Mesothelial cell of epicardium (in vitro differentiated cells): ENCODE measurements around the gene TSPAN3. TPM values are rescaled to one million over a fixed set of nuclear protein-coding genes. Genes with fewer than 3 reads are reported as not detected.

Experiments used
- DNase-seq, 2 experiments: peaks; one replicate each; pipeline ENCODE4 v3.0.0; 2021; ENCODE audit warnings: low spot score in 2 of 2; ENCODE audit not compliant: unreplicated experiment in 2 of 2
- H3K27ac Mint-ChIP-seq: 2 replicates; pipeline ENCODE4 v1.8.0; 2021; ENCODE audit warnings: mixed read lengths
- H3K27me3 Mint-ChIP-seq: 2 replicates; pipeline ENCODE4 v1.8.0; 2021; ENCODE audit warnings: low read depth, mixed read lengths
- H3K36me3 Mint-ChIP-seq: 2 replicates; pipeline ENCODE4 v1.8.0; 2021; ENCODE audit warnings: mixed read lengths
- H3K4me1 Mint-ChIP-seq: 2 replicates; pipeline ENCODE4 v1.8.0; 2021; ENCODE audit warnings: mixed read lengths
- H3K4me3 Mint-ChIP-seq: 2 replicates; pipeline ENCODE4 v1.8.0; 2021; ENCODE audit warnings: mild to moderate bottlenecking, moderate library complexity, mixed read lengths
- H3K9me3 Mint-ChIP-seq: 2 replicates; pipeline ENCODE4 v1.8.0; 2021; ENCODE audit warnings: mixed read lengths
- CTCF ChIP-seq: fragments of 200-600 bp; sonication (generic); IDR thresholded peaks from one replicate; pipeline ENCODE4 v1.5.0; 2021; ENCODE audit warnings: antibody characterized with exemption; ENCODE audit not compliant: unreplicated experiment
- total RNA-seq: library from RNA; stranded (reverse); gene quantifications from 3 replicates; pipeline ENCODE4 v1.2.1, GENCODE V29; 2021

The TSPAN3 gene
- total RNA-seq, 1 donor from 2014 or later: 307 TPM

- no peaks in the 10 kb centered on the region for H3K36me3 Mint-ChIP-seq
- peaks cover 3% of the 10 kb centered on the region for H3K9me3 Mint-ChIP-seq
- H3K27me3 Mint-ChIP-seq: peaks cover 17% of the 10 kb centered on the region
- H3K27ac Mint-ChIP-seq: no peak overlapping the region
- no peak overlapping the region for H3K4me3 Mint-ChIP-seq
- no peaks in the 10 kb centered on the region for H3K4me1 Mint-ChIP-seq
- DNase-seq: no peak
- TF ChIP-seq CTCF: no peak
These were observed 67.7 kb downstream of the TSPAN3 start for GRCh38 chr15:77002954-77003912.

GRCh38 chr15:77002436-77002835, 68.5 kb downstream of the TSPAN3 start:
- H3K4me3 Mint-ChIP-seq: no peak overlapping the region
- no peak overlapping the region for H3K27ac Mint-ChIP-seq
- no peak for DNase-seq

DNA sequence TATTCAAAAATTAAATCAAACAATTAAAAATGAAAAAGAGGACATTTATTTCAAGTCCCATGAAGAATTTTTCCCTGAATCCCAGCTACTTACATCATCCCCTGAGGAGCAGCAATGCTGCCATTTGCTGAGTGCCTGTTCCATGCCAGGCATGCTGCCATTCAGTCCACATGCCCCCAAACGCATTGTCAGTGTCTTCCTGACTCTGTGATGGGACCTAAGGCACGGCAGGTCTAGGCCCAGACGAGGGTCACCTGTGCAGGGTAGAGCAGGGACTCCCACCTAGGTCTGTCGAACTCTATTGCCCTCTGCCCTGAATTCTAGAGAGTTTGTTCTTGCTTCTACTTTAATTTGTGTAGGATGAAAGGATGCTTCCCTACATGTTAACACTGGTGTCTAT, 68.9 kb downstream of the TSPAN3 start:
- no peak overlapping the region for H3K27ac Mint-ChIP-seq
- no peak for DNase-seq
- H3K4me1 Mint-ChIP-seq: no peaks in the 10 kb centered on the region
- H3K4me3 Mint-ChIP-seq: no peak overlapping the region
- peaks cover 15% of the 10 kb centered on the region for H3K27me3 Mint-ChIP-seq
- peaks cover 3% of the 10 kb centered on the region for H3K9me3 Mint-ChIP-seq
- no peaks in the 10 kb centered on the region for H3K36me3 Mint-ChIP-seq
- no peak for TF ChIP-seq CTCF

More at GRCh38 chr15:77002436-77002835, 68.5 kb downstream of the TSPAN3 start:
- Mint-ChIP-seq H3K36me3 (no peaks in the 10 kb centered on the region), H3K9me3 (peaks cover 3% of the 10 kb centered on the region), H3K4me1 (no peaks in the 10 kb centered on the region), H3K27me3 (peaks cover 15% of the 10 kb centered on the region)
- no peak for TF ChIP-seq CTCF

- H3K27me3 Mint-ChIP-seq: peaks cover 12% of the 10 kb centered on the region
- no peak for DNase-seq
- no peak for TF ChIP-seq CTCF
- H3K9me3 Mint-ChIP-seq: peaks cover 3% of the 10 kb centered on the region
- no peak overlapping the region for H3K4me3 Mint-ChIP-seq
- H3K4me1 Mint-ChIP-seq: no peaks in the 10 kb centered on the region
- no peaks in the 10 kb centered on the region for H3K36me3 Mint-ChIP-seq
- H3K27ac Mint-ChIP-seq: no peak overlapping the region
These were observed 69.6 kb downstream of the TSPAN3 start for GRCh38 chr15:77001351-77001750.

- Mint-ChIP-seq H3K27me3 (peaks cover 6% of the 10 kb centered on the region), H3K36me3 (no peaks in the 10 kb centered on the region)
- DNase-seq: no peak
These were observed 70.9 kb downstream of the TSPAN3 start for GRCh38 chr15:76999996-77000395.

More at GRCh38 chr15:76999996-77000395, 70.9 kb downstream of the TSPAN3 start:
- no peak overlapping the region for H3K4me3 Mint-ChIP-seq
- peaks cover 3% of the 10 kb centered on the region for H3K9me3 Mint-ChIP-seq
- no peak overlapping the region for H3K27ac Mint-ChIP-seq
- H3K4me1 Mint-ChIP-seq: no peaks in the 10 kb centered on the region
- TF ChIP-seq CTCF: no peak
